Osteoblast (primary cell): ENCODE data around the gene CPD. TPM values are rescaled to one million over a fixed set of nuclear protein-coding genes. Genes with fewer than 3 reads are reported as not detected.
"Not testable (repeated sequence)": the region's sequence is repeated elsewhere in the genome, so short reads cannot be mapped to it uniquely, and the experiment has no call there.

Experiments
- DNase-seq: peaks from one replicate; pipeline ENCODE4 v3.0.0; 2011; ENCODE audit warnings: low spot score, mixed read lengths; ENCODE audit not compliant: insufficient read length; ENCODE audit errors: missing footprints
- H2AFZ ChIP-seq: 2 replicates; pipeline ENCODE4 v1.6.0; 2011; ENCODE audit warnings: mild to moderate bottlenecking, low read length
- H3K27ac ChIP-seq: 2 replicates; pipeline ENCODE4 v1.5.1; 2011; ENCODE audit warnings: mild to moderate bottlenecking, low read depth, low read length, moderate library complexity
- H3K27me3 ChIP-seq: 2 replicates; pipeline ENCODE4 v1.6.0; 2012; ENCODE audit warnings: mild to moderate bottlenecking, control low read depth, inconsistent platforms, low read length, moderate library complexity; ENCODE audit not compliant: insufficient read depth
- H3K36me3 ChIP-seq: 2 replicates; pipeline ENCODE4 v1.5.1; 2011; ENCODE audit warnings: mild to moderate bottlenecking, low read length, control low read depth, moderate library complexity; ENCODE audit not compliant: insufficient read depth
- H3K4me1 ChIP-seq: 2 replicates; pipeline ENCODE4 v1.5.1; 2011; ENCODE audit warnings: mild to moderate bottlenecking, low read length, control low read depth, moderate library complexity; ENCODE audit not compliant: insufficient read depth
- H3K4me2 ChIP-seq: 2 replicates; pipeline ENCODE4 v1.6.0; 2011; ENCODE audit warnings: mild to moderate bottlenecking, low read length; ENCODE audit not compliant: insufficient read depth
- H3K4me3 ChIP-seq: fragments of 200-600 bp; sonication (generic); 3 replicates; pipeline ENCODE4 v1.5.1; 2012; ENCODE audit warnings: mild to moderate bottlenecking, low read length, inconsistent platforms; ENCODE audit not compliant: insufficient read depth
- H3K79me2 ChIP-seq: 2 replicates; pipeline ENCODE4 v1.6.0; 2012; ENCODE audit warnings: mild to moderate bottlenecking, low read length, control low read depth, inconsistent platforms; ENCODE audit not compliant: insufficient read depth
- H3K9me3 ChIP-seq: 2 replicates; pipeline ENCODE4 v1.5.1; 2011; ENCODE audit warnings: low read depth, low read length, control low read depth
- H4K20me1 ChIP-seq: 2 replicates; pipeline ENCODE4 v1.6.0; 2012; ENCODE audit warnings: mild to moderate bottlenecking, low read length, control low read depth; ENCODE audit not compliant: insufficient read depth
- CTCF ChIP-seq: IDR thresholded peaks from 2 replicates; pipeline ENCODE4 v1.5.1; 2011; ENCODE audit warnings: mild to moderate bottlenecking, low read depth, low read length, moderate library complexity; ENCODE audit errors: extremely low read depth
- total RNA-seq: library from RNA; depleted of rRNA; stranded (reverse); fragments of >200 nt; gene quantifications from 2 replicates; pipeline ENCODE4 v1.2.3, GENCODE V29; 2012

The CPD gene
- total RNA-seq, 1 donor, result 95.2 TPM

DNA sequence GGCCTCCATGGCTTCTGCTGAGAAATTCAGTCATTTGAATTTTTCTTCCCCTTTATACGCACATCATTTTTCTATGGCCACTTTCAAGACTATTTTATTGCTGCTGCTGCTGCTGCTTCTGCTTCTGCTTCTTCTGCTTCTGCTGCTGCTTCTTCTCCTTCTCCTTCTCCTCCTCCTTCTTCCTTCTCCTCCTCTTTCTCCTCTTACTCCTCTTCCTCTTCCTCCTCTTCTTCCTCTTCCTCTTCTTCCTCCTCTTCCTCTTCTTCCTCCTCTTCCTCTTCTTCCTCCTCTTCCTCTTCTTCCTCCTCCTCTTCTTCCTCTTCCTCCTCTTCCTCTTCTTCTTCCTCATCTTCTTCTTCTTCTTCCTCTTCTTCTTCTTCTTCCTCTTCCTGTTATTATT is 22.4 kb downstream of the CPD start:
- no peak for DNase-seq
- Histone ChIP-seq H3K4me3 (no peak overlapping the region), H4K20me1 (no peaks in the 10 kb centered on the region), H3K9me3 (no peaks in the 10 kb centered on the region), H3K27me3 (no peaks in the 10 kb centered on the region), H2AFZ (no peak overlapping the region), H3K79me2 (peaks cover 2% of the 10 kb centered on the region), H3K27ac (no peak overlapping the region), H3K4me2 (no peak overlapping the region), H3K4me1 (peaks cover 5% of the 10 kb centered on the region), H3K36me3 (no peaks in the 10 kb centered on the region)
- TF ChIP-seq CTCF, result no peak

DNA sequence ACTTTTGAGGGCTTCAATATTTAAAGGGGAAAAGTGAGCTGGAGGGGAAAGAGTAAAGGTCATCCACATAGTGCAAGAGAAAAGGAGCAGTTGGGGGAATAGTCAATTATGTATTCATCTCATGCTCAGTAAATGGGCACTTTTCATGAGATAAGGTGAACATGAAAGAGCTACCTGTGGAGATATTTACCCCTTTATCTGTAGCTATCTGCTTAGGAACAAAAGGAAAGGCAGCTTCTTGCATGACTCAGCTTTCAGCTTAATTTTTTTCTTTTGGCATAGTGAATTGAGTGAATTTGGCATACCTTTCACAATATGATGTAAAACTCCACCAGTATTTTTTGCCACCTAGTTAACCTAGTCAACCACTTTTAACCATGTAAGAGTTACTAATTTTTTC is 26.4 kb downstream of the CPD start:
- TF ChIP-seq CTCF, result no peak
- Histone ChIP-seq H3K36me3 (no peaks in the 10 kb centered on the region), H4K20me1 (no peaks in the 10 kb centered on the region), H2AFZ (no peak overlapping the region), H3K27me3 (no peaks in the 10 kb centered on the region), H3K27ac (no peak overlapping the region), H3K9me3 (no peaks in the 10 kb centered on the region), H3K4me1 (peaks cover 5% of the 10 kb centered on the region), H3K4me3 (no peak overlapping the region), H3K4me2 (no peak overlapping the region), H3K79me2 (no peaks in the 10 kb centered on the region)
- DNase-seq, result no peak

GRCh38 chr17:30410627-30411026 is 31.9 kb downstream of the CPD start:
- not testable (repeated sequence) for H3K4me1 ChIP-seq, H3K27me3 ChIP-seq, H4K20me1 ChIP-seq, H3K4me3 ChIP-seq, H3K4me2 ChIP-seq, DNase-seq, H2AFZ ChIP-seq, H3K27ac ChIP-seq, H3K79me2 ChIP-seq, H3K36me3 ChIP-seq, H3K9me3 ChIP-seq

DNA sequence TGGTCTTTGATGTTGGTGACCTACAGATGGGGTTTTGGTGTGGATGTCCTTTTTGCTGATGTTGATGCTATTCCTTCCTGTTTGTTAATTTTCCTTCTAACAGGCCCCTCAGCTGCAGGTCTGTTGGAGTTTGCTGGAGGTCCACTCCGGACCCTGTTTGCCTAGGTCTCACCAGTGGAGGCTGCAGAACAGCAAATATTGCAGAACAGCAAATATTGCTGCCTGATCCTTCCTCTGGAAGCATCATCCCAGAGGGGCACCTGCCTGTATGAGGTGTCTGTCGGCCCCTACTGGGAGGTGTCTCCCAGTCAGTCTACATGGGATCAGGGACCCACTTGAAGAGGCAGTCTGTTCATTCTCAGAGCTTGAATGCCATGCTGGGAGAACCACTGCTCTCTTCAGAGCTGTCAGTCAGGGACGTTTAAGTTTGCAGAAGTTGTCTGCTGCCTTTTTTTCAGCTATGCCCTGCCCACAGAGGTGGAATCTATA is 33.3 kb downstream of the CPD start:
- H3K36me3 ChIP-seq, H3K4me1 ChIP-seq, DNase-seq, H4K20me1 ChIP-seq, H3K27me3 ChIP-seq, H3K4me2 ChIP-seq, H3K27ac ChIP-seq, H2AFZ ChIP-seq, H3K9me3 ChIP-seq, H3K4me3 ChIP-seq, H3K79me2 ChIP-seq: not testable (repeated sequence)

DNA sequence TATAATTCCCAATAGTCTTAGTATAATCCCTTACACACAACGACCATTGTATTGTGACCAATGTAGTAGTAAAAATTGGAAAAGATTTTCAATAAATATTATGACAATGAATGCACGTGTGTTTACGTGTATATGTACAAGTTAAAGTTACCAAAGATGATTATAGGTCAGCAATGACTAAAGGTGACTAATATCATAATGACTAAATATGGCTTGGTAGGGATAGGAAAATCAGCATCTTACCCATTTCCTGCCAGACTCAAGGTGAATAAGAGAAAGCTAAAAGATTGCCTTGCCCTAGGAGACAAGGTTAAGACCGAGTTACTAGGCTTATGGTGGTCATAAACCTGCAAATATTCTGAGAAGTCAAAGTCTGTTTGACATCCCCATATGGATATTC is 34.4 kb downstream of the CPD start:
- no peaks in the 10 kb centered on the region for H3K36me3 ChIP-seq
- peak; percentile 41 for DNase-seq
- H3K79me2 ChIP-seq, result no peaks in the 10 kb centered on the region
- H2AFZ ChIP-seq, result no peak overlapping the region
- H3K27me3 ChIP-seq, result no peaks in the 10 kb centered on the region
- H3K4me3 ChIP-seq, result no peak overlapping the region
- H3K9me3 ChIP-seq, result no peaks in the 10 kb centered on the region
- H3K4me1 ChIP-seq, result peaks cover 3% of the 10 kb centered on the region
- no peak for TF ChIP-seq CTCF
- H3K27ac ChIP-seq, result no peak overlapping the region
- no peak overlapping the region for H3K4me2 ChIP-seq
- H4K20me1 ChIP-seq, result peaks cover 4% of the 10 kb centered on the region
